ENCODE results near the gene FAM47E.

The FAM47E gene

GRCh38 chr4:76305033-76305687, 53.6 kb downstream of the FAM47E start:
- no peak for DNase-seq

DNA sequence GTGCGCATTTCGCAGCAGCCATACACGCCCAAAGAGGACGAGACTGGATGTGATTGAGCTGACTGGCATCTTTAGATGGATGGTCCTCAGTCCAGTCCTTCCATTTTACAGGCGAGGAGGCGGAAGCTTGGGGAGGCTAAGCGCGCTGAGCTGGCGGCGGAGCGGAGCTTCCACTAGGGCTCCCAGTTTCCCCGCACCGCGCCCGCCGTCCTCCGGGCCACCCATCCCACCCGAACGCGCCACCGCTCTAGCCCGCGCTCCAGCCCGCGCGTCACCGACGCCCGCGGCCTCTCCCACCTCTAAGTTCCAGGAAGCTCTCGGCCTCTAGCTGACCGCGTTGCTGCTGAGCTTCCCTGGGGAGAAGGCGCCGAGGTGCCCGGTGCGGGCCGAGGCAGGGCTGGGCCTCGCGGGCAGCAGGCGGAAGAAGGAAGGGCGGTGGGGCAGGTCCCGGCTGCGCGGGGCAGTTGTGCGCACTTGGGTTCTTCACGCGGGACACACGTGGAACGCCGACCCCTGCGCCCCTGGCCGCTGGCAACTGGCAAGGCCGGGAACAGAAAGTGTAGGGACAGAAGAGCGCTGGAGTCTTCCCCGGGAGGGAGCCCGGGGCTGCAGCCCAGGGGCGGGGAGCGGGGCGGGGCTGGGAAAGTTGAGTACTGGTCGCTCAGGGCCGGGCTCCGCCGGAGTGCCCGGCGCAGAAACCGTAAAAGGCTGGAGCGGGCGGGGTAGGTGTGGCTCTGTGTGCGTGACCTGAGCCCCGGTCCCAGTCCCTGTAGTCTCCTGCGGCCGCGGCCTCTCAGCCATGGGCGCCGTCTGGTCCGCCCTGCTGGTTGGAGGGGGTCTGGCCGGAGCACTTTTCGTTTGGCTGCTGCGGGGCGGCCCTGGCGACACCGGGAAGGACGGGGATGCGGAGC, 54.7 kb downstream of the FAM47E start, which contains the start of gene STBD1:
Gene STBD1, plus strand, starts transcription at position 763 of the 911 bp plus-strand sequence. Its CDS starts 37 bp downstream, at position 800.
- peak; percentile 28 for DNase-seq

GRCh38 chr4:76306882-76307659, 55.5 kb downstream of the FAM47E start:
- DNase-seq: no peak

DNA sequence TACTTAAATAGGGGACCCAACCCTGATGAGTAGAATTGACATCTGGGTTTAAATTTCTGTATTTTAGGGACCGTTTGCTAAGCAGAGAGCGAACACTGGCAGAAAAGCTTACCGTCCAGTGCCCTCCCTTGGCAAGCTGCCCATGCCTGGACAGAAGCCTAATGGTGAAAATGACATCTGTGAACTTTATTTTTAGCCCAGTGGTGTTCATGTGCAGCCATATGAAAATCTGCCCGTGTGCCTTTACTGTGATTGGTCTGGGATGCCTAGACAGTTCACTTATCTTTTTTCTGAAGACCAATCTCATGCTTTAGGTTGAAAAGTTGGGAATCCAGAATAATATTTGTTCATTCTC, 56.1 kb downstream of the FAM47E start:
- DNase-seq: no peak

GRCh38 chr4:76308548-76308947, 57.0 kb downstream of the FAM47E start:
- DNase-seq: no peak

DNA sequence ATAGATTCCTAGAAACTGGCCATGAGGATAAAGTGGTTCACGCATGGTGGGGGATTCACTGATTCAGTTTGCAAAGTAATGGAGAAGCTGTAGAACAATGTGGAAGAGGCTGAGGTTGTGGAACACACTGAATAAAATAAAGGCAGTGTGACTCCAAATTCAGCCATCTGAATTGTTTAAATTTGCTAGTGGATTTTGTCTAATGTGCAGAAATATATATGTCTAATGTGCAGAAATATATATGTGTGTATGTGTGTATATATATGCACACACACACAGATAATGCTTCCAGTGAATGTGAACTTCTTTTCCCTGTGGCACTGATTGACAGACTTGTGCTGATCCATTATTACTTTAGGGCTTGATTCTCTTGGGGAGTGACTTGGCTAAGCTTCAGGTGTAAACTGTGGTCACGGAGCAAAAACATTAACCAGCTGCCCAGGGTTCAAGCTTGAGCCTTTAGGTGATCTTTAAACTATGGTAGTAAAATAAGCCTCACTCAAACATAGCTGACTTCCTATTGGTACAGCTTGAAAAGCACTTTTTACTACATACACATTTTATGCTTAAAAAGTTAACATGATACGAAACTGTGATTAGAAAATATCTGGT, 58.5 kb downstream of the FAM47E start:
- no peak for DNase-seq

GRCh38 chr4:76310683-76311082, 59.2 kb downstream of the FAM47E start:
- no peak for DNase-seq

DNA sequence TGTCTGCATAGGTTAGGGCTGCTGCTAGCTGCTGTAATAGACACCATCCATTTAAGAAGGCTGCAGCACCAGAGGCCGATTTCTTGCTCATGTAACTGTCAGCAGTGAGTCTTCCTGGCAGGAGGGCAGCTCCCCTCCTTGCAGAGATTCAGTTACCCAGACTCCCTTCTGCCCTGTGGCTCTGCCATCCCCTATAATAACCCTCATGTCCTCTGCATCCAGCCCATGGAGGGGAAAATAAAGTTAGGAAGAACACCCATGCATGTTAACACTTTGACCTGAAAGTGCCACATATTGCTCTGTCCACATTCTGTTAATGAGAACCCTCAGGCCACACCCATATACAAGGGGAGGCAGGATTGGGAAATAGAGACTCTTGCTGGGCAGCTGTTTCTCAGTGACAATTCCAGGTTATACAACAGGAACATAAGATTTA, 60.4 kb downstream of the FAM47E start:
- no peak for DNase-seq

GRCh38 chr4:76312457-76312856, 60.9 kb downstream of the FAM47E start:
- DNase-seq: no peak

GRCh38 chr4:76313547-76313946, 62.0 kb downstream of the FAM47E start:
- DNase-seq: no peak

- no peak for DNase-seq
Observed at GRCh38 chr4:76315267-76315918, 63.9 kb downstream of the FAM47E start.

DNA sequence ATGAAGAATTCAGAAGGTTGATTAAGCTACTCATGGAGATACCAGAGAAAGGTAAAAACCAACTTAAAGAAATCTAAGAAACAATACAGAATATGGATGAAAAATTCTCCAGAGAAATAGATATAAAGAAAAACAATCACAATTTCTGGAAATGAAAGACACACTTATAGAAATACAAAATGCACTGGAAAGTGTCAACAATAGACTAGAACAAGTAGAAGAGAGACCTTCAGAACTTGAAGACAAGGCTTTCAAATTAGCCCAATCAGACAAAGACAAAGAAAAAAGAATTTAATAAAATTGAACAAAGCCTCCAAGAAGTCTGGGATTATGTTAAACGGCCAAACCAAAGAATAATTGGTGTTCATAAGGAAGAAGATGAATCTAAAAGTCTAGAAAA, 64.6 kb downstream of the FAM47E start:
- no peak for DNase-seq

DNA sequence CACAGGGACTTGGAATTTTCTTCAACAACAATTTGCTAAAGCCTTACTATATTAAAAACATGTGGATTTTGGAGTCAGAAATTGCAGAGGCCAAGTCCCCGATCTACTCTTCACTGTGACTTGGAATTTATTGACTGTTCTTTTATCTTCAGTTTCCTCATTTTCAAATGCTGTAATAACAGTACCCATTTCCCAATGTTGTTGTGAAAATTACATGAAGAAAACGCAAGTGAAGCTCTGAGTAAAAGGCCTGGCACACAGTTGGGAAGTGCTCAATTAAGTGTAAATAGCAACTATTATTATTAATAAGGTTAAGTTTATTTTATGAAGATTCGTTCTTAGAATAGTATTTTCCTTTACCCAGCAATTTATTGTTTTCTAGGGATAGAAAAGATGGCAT, 70.7 kb downstream of the FAM47E start:
- no peak for DNase-seq

DNA sequence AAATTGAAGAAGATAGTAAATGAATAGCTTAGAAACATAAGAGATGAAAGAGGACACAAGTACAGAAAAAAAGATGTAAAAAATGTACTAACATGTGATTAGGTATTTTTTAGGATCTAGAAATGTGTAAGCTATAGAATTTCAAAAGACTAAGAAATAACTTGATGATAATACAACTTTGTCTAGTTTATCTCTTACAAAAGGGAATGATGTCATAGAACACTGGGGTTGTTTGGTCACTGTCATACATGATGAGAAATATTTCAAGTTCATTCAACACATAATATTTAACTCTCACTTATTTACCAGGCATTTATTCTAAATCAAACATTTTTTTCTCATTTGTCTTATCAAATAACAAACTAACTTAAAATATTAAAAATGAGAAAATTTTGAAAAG, 73.6 kb downstream of the FAM47E start:
- DNase-seq: no peak

- no peak for DNase-seq
Observed at GRCh38 chr4:76326515-76326914, 75.0 kb downstream of the FAM47E start.

Data from CD4-positive, alpha-beta T cell treated with Interferon gamma for 1 hour (primary cell).